ENCODE results near the gene ZFYVE27. TPM values are rescaled to one million over a fixed set of nuclear protein-coding genes. Genes with fewer than 3 reads are reported as not detected.

ZFYVE27 gene
- total and polyA plus RNA-seq, 2 donors from 2014 or later = 23.3 to 34.4 TPM

GRCh38 chr10:97764519-97764931, 27.6 kb downstream of the ZFYVE27 start:
- intact Hi-C loops (cut with DNase I) = no loop called here
- FAIRE-seq (no peak), DNase-seq (peak in 1 of 5 donors; percentile 30)
- Histone ChIP-seq H3K9ac (ENCODE audit: low read length in 3 of 3) (no peak overlapping the region), H3K9me3 (ENCODE audit: control insufficient read depth in 2 of 3, insufficient read depth in 1 of 3, low read length in 3 of 3) (no peaks in the 10 kb centered on the region), H3K27me3 (ENCODE audit: control insufficient read depth, insufficient read depth, low read length) (no peaks in the 10 kb centered on the region), H3K36me3 (ENCODE audit: control insufficient read depth in 2 of 3, insufficient read depth in 3 of 3, low read length in 3 of 3) (peaks cover 0 to 6% (median 2%) of the 10 kb centered on the region in 3 donors), H3K4me3 (ENCODE audit: low read length in 3 of 3) (no peak overlapping the region), H3K4me1 (ENCODE audit: control insufficient read depth in 2 of 3, insufficient read depth in 2 of 3, low read depth in 1 of 3, low read length in 3 of 3) (no peaks in the 10 kb centered on the region), H3K27ac (ENCODE audit: low read depth in 2 of 2, low read length in 2 of 2) (no peak overlapping the region)
- no peak for TF ChIP-seq CTCF (IDR thresholded peaks at IDR 0.05; ENCODE audit: borderline replicate concordance, extremely low read depth, insufficient read depth)

DNA sequence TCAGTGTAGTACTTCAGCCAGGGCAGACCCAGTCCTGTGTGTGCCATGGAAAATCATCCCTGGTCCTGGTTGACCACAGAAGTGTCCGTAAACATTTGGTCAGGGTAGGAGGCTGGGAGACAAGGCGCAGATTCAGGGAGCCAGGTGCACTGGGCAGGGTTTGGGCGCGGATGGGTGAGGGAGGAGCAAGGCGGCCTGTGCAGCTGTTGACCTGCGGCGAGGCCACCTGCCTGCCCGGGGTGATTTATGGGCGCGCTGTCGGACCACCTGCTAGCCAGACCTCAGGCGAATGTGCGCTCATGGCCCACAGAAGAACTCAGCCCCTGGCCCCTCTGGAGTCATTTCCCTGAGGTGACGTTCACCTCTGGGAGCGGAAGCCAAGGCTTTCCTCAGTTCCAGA, 28.3 kb downstream of the ZFYVE27 start:
- no peaks in the 10 kb centered on the region for H3K4me1 ChIP-seq (ENCODE audit: control insufficient read depth in 2 of 3, insufficient read depth in 2 of 3, low read depth in 1 of 3, low read length in 3 of 3)
- TF ChIP-seq CTCF (IDR thresholded peaks at IDR 0.05; ENCODE audit: borderline replicate concordance, extremely low read depth, insufficient read depth) = no peak
- DNase-seq (peak in 4 of 5 donors; percentile 43 to 73 (median 66)), FAIRE-seq (no peak)
- H3K27ac ChIP-seq (ENCODE audit: low read depth in 2 of 2, low read length in 2 of 2) = no peak overlapping the region
- no peak overlapping the region for H3K9ac ChIP-seq (ENCODE audit: low read length in 3 of 3)
- H3K4me3 ChIP-seq (ENCODE audit: low read length in 3 of 3) = no peak overlapping the region
- intact Hi-C loops (cut with DNase I) = no loop called here
- H3K36me3 ChIP-seq (ENCODE audit: control insufficient read depth in 2 of 3, insufficient read depth in 3 of 3, low read length in 3 of 3) = no peaks in the 10 kb centered on the region
- peaks cover 2% of the 10 kb centered on the region for H3K27me3 ChIP-seq (ENCODE audit: control insufficient read depth, insufficient read depth, low read length)
- H3K9me3 ChIP-seq (ENCODE audit: control insufficient read depth in 2 of 3, insufficient read depth in 1 of 3, low read length in 3 of 3) = no peaks in the 10 kb centered on the region

- Histone ChIP-seq H3K36me3 (ENCODE audit: control insufficient read depth in 2 of 3, insufficient read depth in 3 of 3, low read length in 3 of 3) (no peaks in the 10 kb centered on the region), H3K4me3 (ENCODE audit: low read length in 3 of 3) (no peak overlapping the region), H3K9ac (ENCODE audit: low read length in 3 of 3) (no peak overlapping the region), H3K9me3 (ENCODE audit: control insufficient read depth in 2 of 3, insufficient read depth in 1 of 3, low read length in 3 of 3) (no peaks in the 10 kb centered on the region), H3K27me3 (ENCODE audit: control insufficient read depth, insufficient read depth, low read length) (peaks cover 9% of the 10 kb centered on the region), H3K4me1 (ENCODE audit: control insufficient read depth in 2 of 3, insufficient read depth in 2 of 3, low read depth in 1 of 3, low read length in 3 of 3) (peaks cover 0 to 1% (median 0%) of the 10 kb centered on the region in 3 donors), H3K27ac (ENCODE audit: low read depth in 2 of 2, low read length in 2 of 2) (no peak overlapping the region)
- DNase-seq (peak in 1 of 5 donors; percentile 58), FAIRE-seq (no peak)
- intact Hi-C loops (cut with DNase I) = no loop called here
- TF ChIP-seq CTCF (IDR thresholded peaks at IDR 0.05; ENCODE audit: borderline replicate concordance, extremely low read depth, insufficient read depth) = no peak
These were observed 29.3 kb downstream of the ZFYVE27 start for GRCh38 chr10:97766106-97766810.
